Activated T-helper 9 cell treated with anti-CD3 and anti-CD28 coated beads, Interleukin-2, amount 50 U/mL, for 16 hours (primary cell): Measurements from ENCODE around the gene CLDN25.
"Not testable (repeated sequence)": the region's sequence is repeated elsewhere in the genome, so short reads cannot be mapped to it uniquely, and the experiment has no call there.

Experiments
- DNase-seq: peaks from one replicate; pipeline ENCODE4 v3.0.0-alpha.2; 2020; ENCODE audit warnings: low read depth

CLDN25 gene

DNA sequence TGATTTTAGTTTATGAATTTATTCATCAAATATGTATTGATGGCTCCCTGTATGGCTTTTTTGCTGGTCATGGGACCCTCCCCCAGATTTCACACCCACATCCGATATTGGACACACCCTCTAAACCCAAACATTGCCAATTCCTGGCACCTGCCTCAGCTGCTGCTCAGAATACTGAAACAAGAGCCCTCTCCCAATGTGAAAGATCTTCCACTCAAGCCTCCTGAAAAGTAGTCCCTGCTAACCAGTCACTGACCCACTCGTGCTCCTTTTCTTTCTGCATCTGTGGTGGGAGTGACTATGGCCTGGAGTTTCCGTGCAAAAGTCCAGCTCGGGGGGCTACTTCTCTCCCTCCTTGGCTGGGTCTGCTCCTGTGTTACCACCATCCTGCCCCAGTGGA lies at the start of gene CLDN25:
TSS of gene CLDN25 (plus strand) at position 301 of the 400 bp plus-strand sequence. CDS start at position 301, 0 bp downstream.
- DNase-seq: no peak

DNA sequence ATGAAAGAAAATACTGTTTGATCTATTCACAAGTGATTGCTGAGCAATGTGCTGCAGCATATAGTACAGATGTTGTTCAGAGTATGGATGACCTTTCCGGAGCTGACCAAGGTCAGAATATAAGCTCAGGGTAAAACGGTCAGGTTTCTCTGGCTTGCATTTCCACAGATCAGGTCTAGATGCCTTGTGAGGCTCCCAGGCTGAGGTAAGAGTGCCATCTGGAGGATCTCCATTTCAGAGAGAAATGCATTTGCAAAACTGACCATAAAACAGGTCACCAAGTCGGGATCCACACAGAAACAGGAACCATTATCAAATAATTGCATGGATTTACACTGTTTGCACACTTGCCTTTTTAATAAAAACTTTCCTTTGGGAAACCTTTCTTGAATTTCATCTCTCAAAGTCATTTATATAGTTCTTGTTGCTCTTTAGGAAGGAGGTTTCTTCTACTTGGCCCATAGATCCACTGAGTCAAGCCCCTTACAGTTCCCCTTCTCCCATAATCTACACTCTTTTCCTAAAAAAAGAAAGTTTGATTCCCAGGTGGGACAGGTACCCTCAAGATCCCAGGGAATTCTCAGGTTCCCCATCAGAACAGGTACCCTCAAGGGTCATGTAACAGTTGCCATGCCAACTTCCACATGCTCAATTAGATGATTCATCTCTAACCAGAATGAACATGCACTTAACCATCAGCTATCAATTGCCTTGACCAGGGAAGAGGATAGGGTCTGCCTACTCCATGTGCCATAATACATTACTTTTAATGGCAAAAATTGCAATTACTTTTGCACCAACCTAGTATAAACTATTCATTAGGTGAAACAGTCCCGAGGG lies 48.5 kb upstream of the CLDN25 start:
- no peak for DNase-seq

GRCh38 chr11:113732092-113732491 lies 47.5 kb upstream of the CLDN25 start:
- no peak for DNase-seq

DNA sequence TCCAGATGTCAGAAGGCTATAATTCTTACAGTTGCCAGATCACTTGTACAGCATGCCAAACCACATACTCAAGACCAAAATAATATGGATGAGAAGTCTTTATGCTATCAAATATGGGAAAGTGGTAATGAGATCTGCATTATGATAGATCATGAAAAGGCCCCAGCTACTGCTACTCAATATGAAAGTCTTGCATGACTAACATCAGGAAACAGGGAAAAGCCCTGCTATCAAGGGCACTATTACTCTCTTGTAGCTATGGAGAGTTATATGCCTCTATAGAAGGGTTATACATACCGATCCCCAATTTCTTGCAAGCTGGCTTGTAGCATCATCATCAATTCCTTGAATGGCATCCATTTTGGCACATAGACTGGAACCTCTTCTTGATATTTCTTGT lies 43.3 kb upstream of the CLDN25 start:
- DNase-seq: no peak

DNA sequence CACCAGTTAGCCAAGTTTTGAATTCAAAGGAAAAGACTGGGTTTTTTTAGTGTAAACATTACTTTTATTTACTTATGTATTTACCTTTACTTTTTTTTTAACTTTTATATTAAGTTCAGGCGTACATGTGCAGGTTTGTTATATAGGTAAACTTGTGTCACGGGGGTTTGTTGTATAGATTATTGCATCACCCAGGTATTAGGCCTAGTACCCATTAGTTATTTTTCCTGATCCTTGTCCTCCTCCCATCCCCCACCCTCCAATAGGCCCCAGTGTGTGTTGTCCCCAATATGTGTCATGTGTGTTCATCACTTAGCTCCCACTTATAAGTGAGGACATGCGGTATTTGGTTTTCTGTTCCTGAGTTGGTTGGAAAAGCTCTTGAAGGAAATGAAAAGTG lies 26.7 kb upstream of the CLDN25 start:
- no peak for DNase-seq

GRCh38 chr11:113760241-113760640 lies 19.4 kb upstream of the CLDN25 start:
- no peak for DNase-seq

DNA sequence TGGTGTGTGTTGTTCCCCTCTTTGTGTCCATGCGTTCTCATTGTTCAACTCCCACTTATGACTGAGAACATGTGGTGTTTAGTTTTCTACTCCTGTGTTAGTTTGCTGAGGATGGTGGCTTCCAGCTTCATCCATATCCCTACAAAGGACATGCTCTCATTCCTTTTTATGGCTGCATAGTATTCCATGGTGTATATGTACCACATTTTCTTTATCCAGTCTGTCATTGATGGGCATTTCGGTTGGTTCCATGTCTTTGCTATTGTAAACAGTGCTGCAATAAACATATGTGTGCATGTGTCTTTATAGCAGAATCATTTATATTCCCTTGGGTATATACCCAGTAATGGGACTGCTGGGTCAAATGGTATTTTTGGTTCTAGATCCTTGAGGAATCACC lies 16.6 kb upstream of the CLDN25 start:
- not testable (repeated sequence) for DNase-seq

GRCh38 chr11:113764527-113765219 lies 14.9 kb upstream of the CLDN25 start:
- no peak for DNase-seq

DNA sequence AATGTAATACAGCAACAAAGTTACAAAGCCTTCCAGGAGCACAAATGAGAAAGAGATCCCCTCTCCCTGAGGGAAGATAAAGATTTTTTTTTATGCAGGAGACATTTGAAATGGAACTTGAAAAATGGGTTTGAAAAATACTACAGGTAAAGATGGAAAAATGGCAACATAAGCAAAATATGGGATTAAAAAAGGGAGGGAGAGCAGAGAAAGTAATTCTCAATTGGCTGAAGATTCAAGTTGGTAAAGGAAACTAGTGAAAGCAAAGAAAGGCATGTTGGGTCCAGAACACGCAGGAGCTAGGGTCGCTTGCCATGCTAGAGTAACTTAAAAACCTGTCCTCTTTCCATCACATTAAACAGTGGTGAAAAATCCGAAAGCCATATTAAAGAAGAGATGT lies 7.6 kb upstream of the CLDN25 start:
- DNase-seq: no peak

- DNase-seq: no peak
These were observed 6.5 kb upstream of the CLDN25 start for GRCh38 chr11:113773092-113773415.

GRCh38 chr11:113773416-113774173 lies 6.0 kb upstream of the CLDN25 start, which contains the start of gene ZW10:
Gene ZW10 (minus strand): TSS chr11:113773692. CDS start chr11:113773666, 26 bp downstream.
- peak; percentile 87 for DNase-seq

DNA sequence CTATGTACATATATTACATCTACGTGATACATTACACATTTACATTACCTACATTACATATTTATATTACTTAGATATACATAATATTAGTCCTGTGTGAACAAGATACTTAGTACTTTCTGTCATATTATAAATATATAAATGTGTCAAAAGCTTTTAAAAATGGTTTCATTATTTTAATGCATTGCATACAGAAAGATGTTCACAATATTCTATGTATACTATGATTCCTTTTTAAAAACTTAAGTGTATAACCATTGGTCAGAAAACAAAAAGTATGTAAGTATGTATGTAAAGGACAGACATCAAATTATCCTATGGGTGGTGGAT lies 5.5 kb upstream of the CLDN25 start:
- DNase-seq: no peak

DNA sequence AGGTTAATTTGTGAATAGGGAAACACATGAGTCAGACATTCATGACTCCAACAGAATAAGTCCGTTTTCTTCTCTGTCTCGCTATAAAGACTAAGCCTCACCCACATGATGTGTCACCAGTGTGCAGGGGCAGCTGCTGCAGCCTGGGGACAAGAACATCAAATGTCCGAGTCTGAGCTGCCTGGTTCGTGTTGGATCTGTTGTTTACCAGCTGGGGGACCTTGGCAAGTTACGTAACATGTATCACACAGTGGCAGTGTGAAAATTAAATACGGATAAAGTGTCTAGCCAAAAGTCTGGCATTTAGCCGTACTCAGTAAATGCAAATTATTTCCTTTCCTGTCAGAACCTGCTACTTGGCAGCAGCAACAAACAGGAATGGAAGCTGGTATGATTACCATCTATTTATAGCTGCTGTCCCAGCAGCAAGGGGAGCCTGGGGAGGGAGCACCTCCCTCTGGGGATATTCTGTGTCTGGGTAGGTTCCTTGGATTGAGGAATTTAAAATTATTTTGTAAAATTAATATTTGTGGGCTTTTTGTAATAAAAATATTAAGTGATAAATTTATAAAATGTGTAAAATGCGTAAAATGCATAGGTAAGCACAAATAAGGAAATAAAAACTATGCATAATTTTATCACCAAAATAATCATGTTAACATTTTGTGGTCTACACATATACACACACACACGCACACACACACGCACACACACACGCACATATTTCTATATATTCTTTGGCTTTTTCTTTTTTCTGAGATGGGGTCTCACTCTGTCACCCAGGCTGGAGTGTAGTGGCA lies 1.3 kb upstream of the CLDN25 start:
- DNase-seq: no peak

DNA sequence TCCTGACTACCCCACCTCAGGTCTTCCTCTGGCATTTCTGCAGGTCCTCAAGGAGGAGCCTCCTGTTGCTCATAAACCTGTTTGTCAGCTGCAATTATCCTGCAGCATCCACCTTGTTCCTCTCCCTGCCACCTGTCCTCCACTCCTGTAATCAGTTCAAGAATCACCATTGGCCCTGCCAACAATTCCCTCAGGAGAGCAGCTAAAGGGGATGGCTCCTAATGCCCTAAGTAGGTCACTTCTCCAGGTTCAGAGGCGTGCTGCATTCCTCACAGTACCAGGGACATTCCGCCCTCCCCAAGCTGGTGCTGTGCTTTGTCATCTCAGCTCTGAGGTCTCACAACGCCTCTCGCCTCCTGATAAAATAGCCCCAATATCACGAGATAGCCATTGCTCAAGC lies 2.1 kb downstream of the CLDN25 start:
- no peak for DNase-seq

DNA sequence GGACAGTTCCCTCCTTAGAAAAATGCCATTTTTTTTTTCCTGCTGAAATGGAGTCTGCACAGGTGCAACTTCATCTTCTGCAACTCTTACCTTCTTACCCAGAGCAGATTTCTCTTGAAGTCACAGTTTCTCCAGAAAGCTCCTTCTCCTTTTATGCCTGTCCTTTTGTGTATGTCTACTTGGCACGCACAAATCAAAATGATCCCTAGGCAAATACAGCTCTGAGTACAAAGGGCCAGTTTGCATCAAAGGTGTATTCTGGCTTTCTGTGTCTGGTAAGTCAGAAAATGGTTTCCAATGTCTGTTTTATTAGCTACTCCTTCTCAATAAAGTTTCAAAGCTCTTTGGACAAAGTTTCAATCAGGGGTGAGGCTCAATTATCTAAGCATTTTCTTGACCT lies 2.5 kb downstream of the CLDN25 start:
- DNase-seq: no peak

DNA sequence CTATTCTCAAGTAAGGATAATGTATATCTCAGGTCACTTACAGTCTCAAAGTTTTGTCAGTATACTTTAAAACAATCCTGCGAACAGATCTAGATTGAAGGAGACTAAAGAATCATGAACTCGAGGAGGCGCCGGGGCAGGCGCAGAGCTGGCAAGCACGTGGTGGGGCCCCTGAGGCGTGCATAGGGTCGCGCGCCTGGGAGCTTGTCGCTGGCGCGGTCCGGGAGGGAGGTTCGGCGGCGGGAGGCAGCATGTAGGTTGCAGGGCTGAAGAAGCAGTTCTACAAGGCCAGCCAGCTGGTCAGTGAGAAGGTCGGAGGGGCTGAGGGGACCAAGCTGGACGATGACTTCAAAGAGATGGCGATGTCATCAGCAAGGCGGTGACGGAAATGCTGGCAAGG lies 9.4 kb downstream of the CLDN25 start:
- not testable (repeated sequence) for DNase-seq

DNA sequence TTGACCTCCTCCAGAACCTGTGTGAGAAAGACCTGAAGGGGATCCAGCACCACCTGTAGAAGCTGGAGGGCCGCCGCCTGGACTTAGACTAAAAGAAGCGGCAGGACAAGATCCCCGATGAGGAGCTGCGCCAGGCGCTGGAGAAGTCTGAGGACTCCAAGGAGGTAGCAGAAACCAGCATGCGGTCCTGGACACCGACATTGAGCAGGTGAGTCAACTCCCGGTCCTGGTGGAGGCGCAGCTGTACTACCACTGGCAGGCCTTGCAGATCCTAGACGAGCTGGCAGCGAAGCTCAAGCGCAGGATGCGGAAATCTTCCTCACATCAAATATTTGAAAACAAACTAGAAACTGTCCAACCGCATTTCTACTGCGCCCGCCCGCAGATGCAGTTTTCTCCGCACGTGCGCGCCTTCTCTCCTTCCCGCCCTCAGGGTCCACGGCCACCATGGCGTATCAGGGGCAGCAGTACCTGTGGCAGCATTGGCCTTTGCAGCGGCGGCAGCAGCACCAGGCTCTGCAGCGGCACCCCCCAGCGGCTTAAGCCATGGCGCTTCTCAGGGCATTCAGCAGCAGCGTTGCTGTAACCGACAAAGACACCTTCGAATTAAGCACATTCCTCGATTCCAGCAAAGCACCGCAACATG lies 10.2 kb downstream of the CLDN25 start:
- DNase-seq: no peak

- no peak for DNase-seq
These were observed 17.2 kb downstream of the CLDN25 start for GRCh38 chr11:113796663-113797259.

DNA sequence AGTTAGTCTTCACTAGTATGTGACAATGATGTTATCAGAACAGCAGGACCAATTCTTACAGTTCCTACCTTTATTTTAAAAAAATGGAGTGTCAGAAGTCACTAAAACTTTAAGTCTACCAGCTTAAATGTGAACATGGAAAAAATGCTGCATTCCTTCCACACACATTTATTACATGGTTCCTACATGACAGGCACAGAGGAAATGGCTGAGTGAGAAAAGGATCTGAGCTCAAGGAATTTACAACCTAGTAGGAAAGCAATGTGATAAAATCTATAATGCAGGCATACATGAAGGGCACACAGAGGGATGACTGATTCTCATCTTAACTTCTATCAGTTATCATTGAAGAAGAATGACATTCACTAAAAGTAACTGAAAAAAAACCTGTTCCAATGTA lies 23.0 kb downstream of the CLDN25 start:
- DNase-seq: no peak

- no peak for DNase-seq
These were observed 26.0 kb downstream of the CLDN25 start for GRCh38 chr11:113805640-113806039.

- DNase-seq: no peak
These were observed 26.8 kb downstream of the CLDN25 start for GRCh38 chr11:113806406-113806805.
